HUES6 (cell line): ENCODE measurements around the gene ANTXR1.

Source experiments
- H3K27ac ChIP-seq: 2 replicates; pipeline ENCODE4 v1.7.0; 2013; ENCODE audit warnings: low read depth, mild to moderate bottlenecking, low read length, inconsistent platforms
- H3K27me3 ChIP-seq: 2 replicates; pipeline ENCODE4 v1.6.1; 2013; ENCODE audit warnings: low read length; ENCODE audit not compliant: control insufficient read depth, insufficient read depth
- H3K36me3 ChIP-seq: 2 replicates; pipeline ENCODE4 v1.6.1; 2013; ENCODE audit warnings: low read length; ENCODE audit not compliant: control insufficient read depth, insufficient read depth
- H3K4me1 ChIP-seq: 2 replicates; pipeline ENCODE4 v1.6.1; 2013; ENCODE audit warnings: low read length; ENCODE audit not compliant: control insufficient read depth, insufficient read depth
- H3K4me3 ChIP-seq: 2 replicates; pipeline ENCODE4 v1.5.1; 2013; ENCODE audit warnings: low read depth, low read length
- H3K9ac ChIP-seq: one replicate; pipeline ENCODE4 v1.6.1; 2013; ENCODE audit warnings: mild to moderate bottlenecking, low read length
- H3K9me3 ChIP-seq: 2 replicates; pipeline ENCODE4 v1.6.1; 2013; ENCODE audit warnings: low read depth, low read length; ENCODE audit not compliant: control insufficient read depth, insufficient read depth

Gene ANTXR1

GRCh38 chr2:69166465-69166811 is 153.5 kb downstream of the ANTXR1 start:
- H3K9me3 ChIP-seq, result no peaks in the 10 kb centered on the region
- H3K9ac ChIP-seq, result no peak overlapping the region
- no peak overlapping the region for H3K4me3 ChIP-seq
- no peaks in the 10 kb centered on the region for H3K27me3 ChIP-seq
- H3K4me1 ChIP-seq, result peaks cover 51% of the 10 kb centered on the region
- H3K36me3 ChIP-seq, result no peaks in the 10 kb centered on the region; the same call in 1 of the 2 replicates
- no peak overlapping the region for H3K27ac ChIP-seq

- peaks cover 46% of the 10 kb centered on the region for H3K4me1 ChIP-seq
These were observed 154.0 kb downstream of the ANTXR1 start for GRCh38 chr2:69166812-69167468.

DNA sequence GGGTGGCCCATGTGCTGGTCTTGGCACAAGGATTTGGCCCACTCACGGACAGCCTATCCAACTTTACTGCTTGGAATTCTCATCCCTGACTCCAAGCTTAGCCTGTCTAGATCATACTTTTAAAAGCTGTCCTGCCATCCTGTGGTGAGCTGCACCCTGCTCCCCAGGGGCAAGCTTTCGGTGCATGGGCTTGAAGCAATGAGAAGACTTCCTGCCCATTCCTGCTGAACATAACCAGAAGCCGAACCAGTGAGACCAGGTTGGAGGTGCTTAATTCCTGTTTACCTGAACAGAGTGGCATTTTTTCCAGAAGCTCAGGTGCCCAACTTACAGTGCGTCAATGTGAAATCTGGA is 154.5 kb downstream of the ANTXR1 start:
- no peaks in the 10 kb centered on the region; the same call in 1 of the 2 replicates for H3K36me3 ChIP-seq
- peaks cover 41% of the 10 kb centered on the region for H3K4me1 ChIP-seq
- H3K27ac ChIP-seq, result no peak overlapping the region
- H3K27me3 ChIP-seq, result no peaks in the 10 kb centered on the region
- no peaks in the 10 kb centered on the region for H3K9me3 ChIP-seq
- H3K4me3 ChIP-seq, result no peak overlapping the region
- H3K9ac ChIP-seq, result no peak overlapping the region

More at GRCh38 chr2:69166812-69167468, 154.0 kb downstream of the ANTXR1 start:
- Histone ChIP-seq H3K9me3 (no peaks in the 10 kb centered on the region), H3K9ac (no peak overlapping the region), H3K27me3 (no peaks in the 10 kb centered on the region), H3K4me3 (no peak overlapping the region), H3K36me3 (no peaks in the 10 kb centered on the region; the same call in 1 of the 2 replicates), H3K27ac (no peak overlapping the region)

GRCh38 chr2:69168144-69168813 is 155.3 kb downstream of the ANTXR1 start:
- Histone ChIP-seq H3K27me3 (no peaks in the 10 kb centered on the region), H3K27ac (no peak overlapping the region), H3K4me3 (no peak overlapping the region), H3K4me1 (peaks cover 33% of the 10 kb centered on the region), H3K9ac (no peak overlapping the region), H3K36me3 (no peaks in the 10 kb centered on the region; the same call in 1 of the 2 replicates), H3K9me3 (no peaks in the 10 kb centered on the region)

DNA sequence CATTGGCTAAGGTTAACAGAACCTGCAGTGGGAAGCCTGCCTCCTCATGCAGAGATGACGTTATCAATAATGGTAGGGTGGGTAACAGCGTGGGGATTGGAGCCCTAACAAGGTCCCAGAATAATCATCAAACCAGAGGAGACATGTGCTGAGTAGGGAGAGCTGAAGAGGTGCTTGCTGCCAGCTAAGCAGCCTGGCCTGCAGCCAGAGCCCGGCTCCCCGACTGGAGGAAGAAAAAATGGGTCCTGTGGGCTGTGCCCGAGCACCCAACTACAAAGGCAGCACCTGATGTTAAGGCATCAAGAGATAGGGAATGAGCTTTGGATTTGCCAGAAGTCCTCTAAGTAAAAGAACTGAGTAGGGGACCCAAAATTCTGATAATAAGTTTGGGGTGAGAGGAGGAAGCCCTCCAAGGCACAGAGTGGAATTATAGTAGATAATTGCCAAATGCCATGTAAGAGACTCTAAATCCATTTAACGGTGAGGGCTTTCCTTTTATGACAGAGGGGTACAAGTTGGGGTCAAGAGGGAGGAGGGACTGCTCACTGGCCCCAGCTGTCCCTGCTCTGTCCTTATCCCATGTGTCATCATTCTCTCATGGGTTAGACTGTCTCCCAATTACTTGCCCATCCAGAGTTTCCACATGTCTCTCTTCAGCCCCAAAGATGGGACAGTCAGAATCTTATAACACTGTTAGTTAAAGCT is 156.1 kb downstream of the ANTXR1 start:
- H3K36me3 ChIP-seq, result no peaks in the 10 kb centered on the region; the same call in 1 of the 2 replicates
- no peak overlapping the region; the same call in 1 of the 2 replicates for H3K27ac ChIP-seq
- peaks cover 24% of the 10 kb centered on the region for H3K4me1 ChIP-seq
- H3K9ac ChIP-seq, result no peak overlapping the region
- H3K27me3 ChIP-seq, result no peaks in the 10 kb centered on the region
- H3K4me3 ChIP-seq, result no peak overlapping the region
- no peaks in the 10 kb centered on the region for H3K9me3 ChIP-seq

- no peak overlapping the region for H3K4me3 ChIP-seq
- H3K9ac ChIP-seq, result no peak overlapping the region
- H3K9me3 ChIP-seq, result no peaks in the 10 kb centered on the region
- no peaks in the 10 kb centered on the region; the same call in 1 of the 2 replicates for H3K36me3 ChIP-seq
- peaks cover 18% of the 10 kb centered on the region for H3K4me1 ChIP-seq
- no peak overlapping the region for H3K27ac ChIP-seq
- no peaks in the 10 kb centered on the region for H3K27me3 ChIP-seq
These were observed 156.8 kb downstream of the ANTXR1 start for GRCh38 chr2:69169655-69170389.

GRCh38 chr2:69170661-69171060 is 157.7 kb downstream of the ANTXR1 start:
- no peak overlapping the region for H3K4me3 ChIP-seq
- no peaks in the 10 kb centered on the region for H3K27me3 ChIP-seq
- no peaks in the 10 kb centered on the region; the same call in 1 of the 2 replicates for H3K36me3 ChIP-seq
- no peaks in the 10 kb centered on the region for H3K9me3 ChIP-seq
- H3K27ac ChIP-seq, result no peak overlapping the region
- peaks cover 11% of the 10 kb centered on the region for H3K4me1 ChIP-seq
- no peak overlapping the region for H3K9ac ChIP-seq

- Histone ChIP-seq H3K9me3 (no peaks in the 10 kb centered on the region), H3K27ac (no peak overlapping the region), H3K4me1 (peaks cover 13% of the 10 kb centered on the region), H3K36me3 (no peaks in the 10 kb centered on the region; the same call in 1 of the 2 replicates), H3K4me3 (no peak overlapping the region), H3K9ac (no peak overlapping the region), H3K27me3 (no peaks in the 10 kb centered on the region)
These were observed 158.3 kb downstream of the ANTXR1 start for GRCh38 chr2:69171116-69171896.

DNA sequence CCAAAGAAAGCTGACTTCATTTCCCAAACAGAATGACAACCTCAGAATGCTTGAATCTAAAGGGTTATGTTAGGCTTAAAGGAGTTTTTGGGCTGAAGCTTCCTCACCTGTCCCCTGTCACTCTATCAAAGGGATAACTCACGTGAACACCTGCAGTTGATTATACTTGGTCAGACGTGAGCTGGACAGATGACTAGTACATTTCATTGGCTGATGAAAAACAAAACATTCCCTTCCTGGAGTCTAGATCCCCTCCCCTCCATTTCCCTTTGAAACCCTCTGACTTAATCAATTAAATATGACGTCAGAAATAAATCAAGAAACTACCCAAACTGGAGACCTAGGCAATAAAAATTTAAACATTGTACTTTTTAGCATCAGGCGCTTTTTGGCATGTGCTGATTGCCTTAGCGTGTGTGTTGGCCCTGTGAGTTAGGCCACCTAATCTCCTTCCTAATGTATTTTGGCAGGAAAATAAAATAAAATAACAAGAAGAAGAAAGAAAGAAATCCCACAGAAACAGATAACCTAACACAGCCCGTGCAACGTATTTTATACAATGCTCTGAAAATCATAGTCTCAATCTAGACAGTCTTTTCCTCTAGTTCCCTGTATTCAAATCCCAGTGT is 159.0 kb downstream of the ANTXR1 start:
- Histone ChIP-seq H3K36me3 (no peaks in the 10 kb centered on the region; the same call in 1 of the 2 replicates), H3K9ac (no peak overlapping the region), H3K4me3 (no peak overlapping the region), H3K27ac (no peak overlapping the region), H3K27me3 (no peaks in the 10 kb centered on the region), H3K4me1 (peaks cover 20% of the 10 kb centered on the region), H3K9me3 (no peaks in the 10 kb centered on the region)

DNA sequence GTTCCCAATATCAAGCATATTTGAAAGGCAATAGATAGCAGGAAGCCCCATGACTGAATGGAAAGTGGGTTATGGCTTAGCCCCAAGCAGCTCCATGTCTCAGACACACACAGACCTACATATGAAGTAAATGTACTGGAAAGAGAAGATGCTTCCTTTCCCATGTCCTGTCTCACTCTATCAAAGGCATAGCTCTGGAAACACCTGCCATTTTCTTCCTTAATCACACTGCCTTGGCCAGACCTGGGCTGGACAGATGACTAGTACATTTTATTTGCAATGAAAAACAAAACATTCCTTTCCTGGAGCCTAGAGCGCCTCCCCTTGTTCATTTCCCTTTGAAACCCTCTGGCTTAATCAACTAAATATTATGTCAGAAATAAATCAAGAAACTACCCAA is 160.7 kb downstream of the ANTXR1 start:
- H3K27ac ChIP-seq, result no peak overlapping the region
- no peaks in the 10 kb centered on the region for H3K27me3 ChIP-seq
- no peak overlapping the region for H3K4me3 ChIP-seq
- H3K9me3 ChIP-seq, result no peaks in the 10 kb centered on the region
- H3K36me3 ChIP-seq, result no peaks in the 10 kb centered on the region
- H3K4me1 ChIP-seq, result peaks cover 32% of the 10 kb centered on the region
- H3K9ac ChIP-seq, result no peak overlapping the region
